HAP-1 (cell line): Measurements from ENCODE around the gene KRT77.

Experiments
- DNase-seq, 2 experiments: peaks; one replicate each; pipeline ENCODE4 v3.0.0-alpha.2; 2016 to 2020; ENCODE audit warnings: low spot score in 2 of 2
- H3K27me3 ChIP-seq: fragments of 250-450 bp; sonication (Bioruptor Pico); 2 replicates; pipeline ENCODE4 v1.5.1; 2020; ENCODE audit warnings: low read depth, mild to moderate bottlenecking, moderate library complexity
- H3K36me3 ChIP-seq: fragments of 250-450 bp; sonication (Bioruptor Pico); replicated peaks from 2 replicates; pipeline ENCODE4 v1.5.1; 2020; ENCODE audit warnings: mild to moderate bottlenecking
- H3K4me1 ChIP-seq: fragments of 250-450 bp; sonication (Bioruptor Pico); 2 replicates; pipeline ENCODE4 v1.5.1; 2020; ENCODE audit warnings: mild to moderate bottlenecking
- H3K4me3 ChIP-seq: fragments of 250-450 bp; sonication (Bioruptor Pico); 2 replicates; pipeline ENCODE4 v1.5.1; 2020; ENCODE audit warnings: mild to moderate bottlenecking, moderate library complexity
- H3K9me3 ChIP-seq: fragments of 250-450 bp; sonication (Bioruptor Pico); 2 replicates; pipeline ENCODE4 v1.5.1; 2020; ENCODE audit warnings: mild to moderate bottlenecking, moderate library complexity
- in situ Hi-C: fragments of 300-500 bp; cut with MboI; formaldehyde crosslinking; loops from 3 replicates; pipeline ENCODE4 v1.14.3; 2020; ENCODE audit warnings: low sequenced_read_pairs, inconsistent platforms, mixed read lengths

The KRT77 gene

DNA sequence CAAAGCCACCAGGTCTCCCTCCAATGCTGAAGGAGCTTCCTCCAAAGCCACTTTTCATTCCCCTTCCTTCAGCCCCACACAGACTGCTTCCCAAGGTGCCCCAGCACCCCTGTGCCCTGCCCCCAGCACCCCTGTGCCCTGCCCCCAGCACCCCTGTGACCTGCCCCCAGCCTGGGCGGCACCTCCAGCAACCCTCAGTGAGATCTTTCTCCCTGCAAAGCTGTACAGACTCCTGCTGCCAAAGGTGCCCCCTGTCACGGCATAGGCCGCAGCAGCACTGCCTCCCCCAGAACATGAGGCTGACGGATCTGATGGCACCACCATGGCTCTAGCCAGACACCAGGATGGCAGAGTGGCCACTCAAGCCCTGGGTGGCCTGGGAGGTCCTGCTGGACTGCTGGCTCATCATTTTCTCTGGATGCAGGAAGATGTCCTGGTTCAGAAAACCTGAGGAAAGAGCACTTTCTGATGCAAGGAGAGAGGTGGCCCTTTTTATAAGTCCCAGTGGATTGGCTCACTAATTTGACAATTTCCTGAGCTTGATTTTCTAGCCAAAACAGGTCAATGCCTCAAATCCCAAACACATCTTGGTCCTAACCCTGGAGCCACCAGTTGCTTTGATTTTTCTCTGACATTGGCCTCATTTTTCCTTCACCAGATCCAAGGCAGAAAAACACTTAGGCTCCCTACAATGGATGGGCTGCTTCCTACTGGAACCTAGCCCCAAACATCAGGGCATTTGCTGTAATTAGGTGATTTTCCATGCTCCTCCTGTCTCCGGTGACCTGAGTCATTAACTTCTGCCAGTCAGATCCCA is 32.7 kb upstream of the KRT77 start:
- Histone ChIP-seq H3K4me1 (no peaks in the 10 kb centered on the region), H3K4me3 (no peak overlapping the region), H3K9me3 (no peaks in the 10 kb centered on the region), H3K36me3 (no peaks in the 10 kb centered on the region), H3K27me3 (no peaks in the 10 kb centered on the region)
- in situ Hi-C loops = no loop called here
- DNase-seq = no peak

- no peak for DNase-seq
- no peak overlapping the region for H3K4me3 ChIP-seq
- no peaks in the 10 kb centered on the region for H3K9me3 ChIP-seq
- no peaks in the 10 kb centered on the region for H3K36me3 ChIP-seq
- in situ Hi-C loops = no loop called here
- H3K4me1 ChIP-seq = no peaks in the 10 kb centered on the region
- H3K27me3 ChIP-seq = peaks cover under 1% of the 10 kb centered on the region; the same call in 1 of the 2 replicates
These were observed 31.8 kb upstream of the KRT77 start for GRCh38 chr12:52735106-52735505.

GRCh38 chr12:52730793-52731192 is 27.5 kb upstream of the KRT77 start:
- DNase-seq = no peak
- H3K36me3 ChIP-seq = no peaks in the 10 kb centered on the region
- in situ Hi-C loops = no loop called here
- H3K27me3 ChIP-seq = peaks cover 14% of the 10 kb centered on the region
- no peaks in the 10 kb centered on the region for H3K9me3 ChIP-seq
- no peaks in the 10 kb centered on the region for H3K4me1 ChIP-seq
- no peak overlapping the region for H3K4me3 ChIP-seq

DNA sequence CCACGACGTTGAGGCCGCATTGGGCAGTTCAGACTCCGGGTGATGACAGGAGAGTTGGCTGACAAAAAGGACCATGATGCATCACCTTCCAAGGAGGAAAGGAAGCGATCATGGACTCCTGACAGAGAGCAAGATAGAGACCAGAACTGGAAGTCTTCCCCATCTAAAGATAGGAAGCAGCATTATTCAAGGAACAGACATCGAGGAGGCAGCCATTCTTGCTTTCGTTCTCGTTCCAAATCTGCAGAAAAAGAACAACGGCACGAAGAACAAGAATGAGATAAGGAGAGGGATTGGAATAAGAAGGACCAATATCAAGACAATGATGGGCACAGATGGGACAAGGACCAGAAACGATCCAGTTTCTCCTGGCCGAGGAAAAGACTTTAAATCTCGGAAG is 27.1 kb upstream of the KRT77 start:
- no peak overlapping the region for H3K4me3 ChIP-seq
- no peaks in the 10 kb centered on the region for H3K9me3 ChIP-seq
- H3K27me3 ChIP-seq = peaks cover 14% of the 10 kb centered on the region
- H3K4me1 ChIP-seq = no peaks in the 10 kb centered on the region
- DNase-seq = no peak
- in situ Hi-C loops = no loop called here
- H3K36me3 ChIP-seq = no peaks in the 10 kb centered on the region

GRCh38 chr12:52729147-52729546 is 25.8 kb upstream of the KRT77 start:
- in situ Hi-C loops = no loop called here

GRCh38 chr12:52728374-52728773 is 25.1 kb upstream of the KRT77 start:
- Histone ChIP-seq H3K4me3 (no peak overlapping the region), H3K9me3 (no peaks in the 10 kb centered on the region), H3K4me1 (no peaks in the 10 kb centered on the region), H3K36me3 (no peaks in the 10 kb centered on the region), H3K27me3 (peaks cover 14% of the 10 kb centered on the region)
- no peak for DNase-seq
- in situ Hi-C loops = no loop called here

More at GRCh38 chr12:52729147-52729546, 25.8 kb upstream of the KRT77 start:
- H3K9me3 ChIP-seq = no peaks in the 10 kb centered on the region
- no peak for DNase-seq
- H3K36me3 ChIP-seq = no peaks in the 10 kb centered on the region
- H3K27me3 ChIP-seq = peaks cover 14% of the 10 kb centered on the region
- H3K4me3 ChIP-seq = no peak overlapping the region
- H3K4me1 ChIP-seq = no peaks in the 10 kb centered on the region

DNA sequence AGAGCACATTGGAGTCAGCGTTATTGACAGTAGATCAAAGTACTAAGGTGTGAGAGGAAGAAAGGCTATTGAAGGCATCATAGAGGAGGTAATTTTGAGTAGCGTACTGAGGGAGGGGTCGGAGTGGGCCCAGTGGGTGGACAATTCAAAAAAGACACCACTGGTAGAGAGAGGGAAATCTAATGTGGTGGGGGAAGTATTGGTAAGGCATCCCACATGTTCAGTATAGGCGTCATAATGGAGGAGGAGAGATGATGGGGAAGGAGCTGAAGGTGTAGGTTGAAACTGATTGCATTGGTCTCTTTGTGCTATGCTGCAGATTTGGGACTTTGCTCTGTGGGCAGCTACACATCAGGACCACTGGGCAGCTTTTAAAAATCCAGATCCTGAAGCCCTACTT is 23.7 kb upstream of the KRT77 start:
- Histone ChIP-seq H3K4me1 (no peaks in the 10 kb centered on the region), H3K36me3 (no peaks in the 10 kb centered on the region), H3K9me3 (no peaks in the 10 kb centered on the region), H3K27me3 (peaks cover 14% of the 10 kb centered on the region), H3K4me3 (no peak overlapping the region)
- in situ Hi-C loops = no loop called here
- DNase-seq = no peak

GRCh38 chr12:52726451-52726850 is 23.1 kb upstream of the KRT77 start:
- Histone ChIP-seq H3K9me3 (no peaks in the 10 kb centered on the region), H3K36me3 (no peaks in the 10 kb centered on the region), H3K27me3 (peaks cover 14% of the 10 kb centered on the region), H3K4me1 (no peaks in the 10 kb centered on the region), H3K4me3 (no peak overlapping the region)
- DNase-seq = no peak
- in situ Hi-C loops = no loop called here

- in situ Hi-C loops = no loop called here
- H3K36me3 ChIP-seq = no peaks in the 10 kb centered on the region
- peaks cover 8% of the 10 kb centered on the region for H3K27me3 ChIP-seq
- H3K4me3 ChIP-seq = no peak overlapping the region
- no peak for DNase-seq
- H3K4me1 ChIP-seq = no peaks in the 10 kb centered on the region
- no peaks in the 10 kb centered on the region for H3K9me3 ChIP-seq
These were observed 21.1 kb upstream of the KRT77 start for GRCh38 chr12:52724384-52724783.

DNA sequence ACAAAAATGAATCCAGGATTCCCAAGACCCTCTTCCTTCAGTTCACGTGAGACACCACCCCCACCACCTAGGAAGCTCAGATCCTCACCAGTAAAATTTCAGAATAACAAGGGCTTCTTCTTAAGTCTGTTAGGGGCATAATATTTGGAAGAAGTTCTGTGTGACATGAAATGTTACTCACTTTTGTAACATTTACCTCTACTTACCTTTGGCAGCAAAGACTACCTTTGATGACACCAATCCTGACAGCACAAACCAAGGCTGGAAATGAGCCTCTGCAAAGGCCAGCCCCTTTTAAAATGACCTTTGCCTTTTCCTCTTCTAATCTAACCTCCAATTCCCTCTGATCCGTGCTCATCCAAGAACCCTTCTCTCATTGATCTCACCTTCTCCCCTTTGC is 19.4 kb upstream of the KRT77 start:
- in situ Hi-C loops = no loop called here
- no peaks in the 10 kb centered on the region for H3K9me3 ChIP-seq
- no peaks in the 10 kb centered on the region for H3K27me3 ChIP-seq
- H3K36me3 ChIP-seq = no peaks in the 10 kb centered on the region
- H3K4me3 ChIP-seq = no peak overlapping the region
- DNase-seq = no peak
- H3K4me1 ChIP-seq = no peaks in the 10 kb centered on the region

DNA sequence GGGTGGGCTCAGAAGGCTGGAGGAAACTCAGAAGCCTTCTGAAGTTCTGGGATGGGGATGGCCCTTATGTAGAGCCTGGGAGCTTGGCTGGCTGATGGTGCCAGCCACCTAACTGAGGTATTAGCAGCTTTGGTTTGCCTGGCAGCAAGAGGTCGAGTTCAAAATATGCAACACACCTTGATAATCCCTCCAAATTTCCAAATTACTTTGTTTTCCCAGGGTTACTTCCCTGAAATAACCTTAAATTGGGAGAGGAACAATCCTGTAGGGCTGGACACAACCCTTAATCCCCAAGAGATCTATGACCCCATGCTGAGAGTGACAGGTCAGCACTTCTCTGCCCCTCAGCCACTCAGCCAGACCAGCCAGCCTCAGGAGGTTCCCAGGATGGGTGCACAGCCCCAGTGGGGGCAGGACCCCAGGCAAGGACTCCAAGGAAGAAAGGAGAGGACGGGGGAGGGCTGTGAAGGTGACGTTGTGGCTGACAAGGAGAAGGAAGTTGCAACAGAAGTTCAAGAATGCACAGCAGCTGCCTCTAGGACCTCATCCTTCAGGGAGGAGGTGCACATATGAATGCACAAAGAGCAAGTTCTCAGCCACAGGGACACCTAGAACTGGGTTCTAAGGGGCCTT is 18.6 kb upstream of the KRT77 start:
- H3K4me1 ChIP-seq = no peaks in the 10 kb centered on the region
- DNase-seq = no peak
- no peak overlapping the region for H3K4me3 ChIP-seq
- H3K27me3 ChIP-seq = no peaks in the 10 kb centered on the region
- H3K9me3 ChIP-seq = no peaks in the 10 kb centered on the region
- no peaks in the 10 kb centered on the region for H3K36me3 ChIP-seq
- in situ Hi-C loops = no loop called here

- in situ Hi-C loops = no loop called here
- Histone ChIP-seq H3K27me3 (peaks cover 10% of the 10 kb centered on the region), H3K4me3 (no peak overlapping the region), H3K36me3 (no peaks in the 10 kb centered on the region), H3K4me1 (no peaks in the 10 kb centered on the region), H3K9me3 (no peaks in the 10 kb centered on the region)
- no peak for DNase-seq
These were observed 17.1 kb upstream of the KRT77 start for GRCh38 chr12:52720365-52720886.

DNA sequence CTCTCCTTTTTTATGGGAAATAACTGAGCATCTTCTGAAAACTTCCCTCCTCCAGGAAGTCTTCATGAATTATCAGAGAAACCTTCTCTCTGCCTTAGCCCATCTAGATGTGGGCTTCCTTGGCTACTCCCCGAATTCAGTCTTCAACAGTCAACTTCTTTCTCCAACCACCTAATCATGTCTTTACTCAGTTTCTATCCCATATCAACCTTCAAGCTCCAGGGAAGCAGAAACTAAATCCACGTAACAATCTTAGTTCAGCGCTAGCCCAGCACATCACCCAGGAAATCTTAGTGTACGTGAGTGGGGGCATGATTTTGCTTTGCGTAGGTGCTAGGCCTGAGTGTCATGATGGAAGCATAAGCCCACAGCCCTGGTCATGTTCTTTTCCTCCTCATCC is 12.7 kb upstream of the KRT77 start:
- in situ Hi-C loops = no loop called here
- H3K4me3 ChIP-seq = no peak overlapping the region
- H3K9me3 ChIP-seq = no peaks in the 10 kb centered on the region
- no peak for DNase-seq
- no peaks in the 10 kb centered on the region for H3K4me1 ChIP-seq
- H3K27me3 ChIP-seq = peaks cover 39% of the 10 kb centered on the region
- H3K36me3 ChIP-seq = no peaks in the 10 kb centered on the region

DNA sequence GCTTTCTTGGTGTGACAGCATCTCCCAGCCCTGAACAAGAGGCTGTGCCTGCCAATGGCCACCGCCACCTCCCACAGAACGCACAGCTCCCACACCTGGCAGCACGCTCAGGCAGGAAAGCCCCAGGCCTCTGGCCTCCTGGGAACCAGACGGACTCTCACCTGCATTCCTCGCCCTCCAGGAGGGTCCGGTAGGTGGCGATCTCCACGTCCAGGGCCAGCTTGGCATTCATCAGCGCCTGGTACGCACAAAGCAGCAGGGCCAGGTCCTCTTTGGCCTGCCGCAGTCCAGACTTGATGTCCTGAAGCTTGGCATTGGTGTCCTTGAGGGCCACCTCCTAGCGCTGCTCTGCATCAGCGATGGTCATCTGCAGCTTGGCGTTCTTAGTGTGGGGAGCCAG is 12.1 kb upstream of the KRT77 start:
- in situ Hi-C loops = no loop called here
- H3K9me3 ChIP-seq = no peaks in the 10 kb centered on the region
- H3K4me3 ChIP-seq = no peak overlapping the region
- H3K27me3 ChIP-seq = peaks cover 39% of the 10 kb centered on the region
- no peak for DNase-seq
- no peaks in the 10 kb centered on the region for H3K36me3 ChIP-seq
- H3K4me1 ChIP-seq = no peaks in the 10 kb centered on the region
